Neural cell (in vitro differentiated cells): Measurements from ENCODE around the gene TRPM6. TPM values are rescaled to one million over a fixed set of nuclear protein-coding genes. Genes with fewer than 3 reads are reported as not detected.

ENCODE experiments used
- H2AFZ ChIP-seq: fragments of 200-600, 300-800 bp; sonication (generic), shearing (Covaris generic); 2 replicates; pipeline ENCODE4 v1.6.0; 2014; ENCODE audit warnings: low read depth, mild to moderate bottlenecking, antibody characterized with exemption, low read length, moderate library complexity
- H3F3A ChIP-seq: fragments of 200-600 bp; shearing (Covaris generic); 2 replicates; pipeline ENCODE4 v1.6.1; 2016; ENCODE audit warnings: mild to moderate bottlenecking, moderate library complexity, mixed read lengths, antibody characterized with exemption, low read length; ENCODE audit not compliant: insufficient read depth, poor library complexity, severe bottlenecking
- H3K27ac ChIP-seq: fragments of 200-600, 300-800 bp; sonication (generic), shearing (Covaris generic); 2 replicates; pipeline ENCODE4 v1.5.1; 2014; ENCODE audit warnings: mild to moderate bottlenecking, low read length, moderate library complexity
- H3K27me3 ChIP-seq: fragments of 300-800, 200-600 bp; sonication (generic), shearing (Covaris generic); 2 replicates; pipeline ENCODE4 v1.6.0; 2014; ENCODE audit warnings: mild to moderate bottlenecking, low read depth, low read length, moderate library complexity; ENCODE audit not compliant: insufficient read depth
- H3K36me3 ChIP-seq: fragments of 300-800, 200-600 bp; sonication (generic), shearing (Covaris generic); 2 replicates; pipeline ENCODE4 v1.5.1; 2014; ENCODE audit warnings: mild to moderate bottlenecking, antibody characterized with exemption, low read length, moderate library complexity; ENCODE audit not compliant: insufficient read depth
- H3K4me2 ChIP-seq: fragments of 300-800, 200-600 bp; sonication (generic), shearing (Covaris generic); 2 replicates; pipeline ENCODE4 v1.6.0; 2014; ENCODE audit warnings: mild to moderate bottlenecking, low read length
- H3K4me3 ChIP-seq: fragments of 300-800, 200-600 bp; sonication (generic), shearing (Covaris generic); 2 replicates; pipeline ENCODE4 v1.5.1; 2014; ENCODE audit warnings: mild to moderate bottlenecking, low read length, moderate library complexity
- H3K79me2 ChIP-seq: fragments of 200-600 bp; shearing (Covaris generic); replicated peaks from 2 replicates; pipeline ENCODE4 v1.6.0; 2014; ENCODE audit warnings: mild to moderate bottlenecking, low read length, moderate library complexity; ENCODE audit not compliant: insufficient read depth
- H3K9ac ChIP-seq: fragments of 300-800, 200-600 bp; sonication (generic), shearing (Covaris generic); 2 replicates; pipeline ENCODE4 v1.6.1; 2016; ENCODE audit warnings: mild to moderate bottlenecking, low read length, mixed read lengths
- H3K9me2 ChIP-seq: fragments of 200-600 bp; shearing (Covaris generic); 2 replicates; pipeline ENCODE4 v1.6.1; 2016; ENCODE audit warnings: mild to moderate bottlenecking, low read length, mixed read lengths; ENCODE audit not compliant: insufficient read depth
- H3K9me3 ChIP-seq: fragments of 200-600, 300-800 bp; sonication (generic), shearing (Covaris generic); 2 replicates; pipeline ENCODE4 v1.6.1; 2016; ENCODE audit warnings: mild to moderate bottlenecking, mixed run types, low read length, moderate library complexity, mixed read lengths
- H4K20me1 ChIP-seq: fragments of 200-600 bp; shearing (Covaris generic); 2 replicates; pipeline ENCODE4 v1.6.1; 2016; ENCODE audit warnings: mild to moderate bottlenecking, mixed run types; ENCODE audit not compliant: insufficient read depth
- CTCF ChIP-seq: fragments of 450-650 bp; IDR thresholded peaks from 2 replicates; pipeline ENCODE4 v1.5.1; 2014; ENCODE audit warnings: antibody characterized with exemption, mild to moderate bottlenecking, moderate library complexity; ENCODE audit not compliant: poor library complexity, severe bottlenecking
- EP300 ChIP-seq: fragments of 450-650 bp; conservative IDR thresholded peaks from 2 replicates; pipeline ENCODE4 v1.6.1; 2014; ENCODE audit warnings: antibody characterized with exemption, mild to moderate bottlenecking, moderate library complexity; ENCODE audit not compliant: poor library complexity, severe bottlenecking
- EZH2 ChIP-seq: fragments of 200-600, 300-800 bp; shearing (Covaris generic), sonication (generic); IDR thresholded peaks from 2 replicates; pipeline ENCODE4 v1.6.1; 2014; ENCODE audit warnings: antibody characterized with exemption, low read length, borderline replicate concordance, mild to moderate bottlenecking; ENCODE audit not compliant: insufficient read depth, poor library complexity, severe bottlenecking
- MXI1 ChIP-seq: fragments of 450-650 bp; conservative IDR thresholded peaks from 2 replicates; pipeline ENCODE4 v1.6.1; 2014; ENCODE audit warnings: antibody characterized with exemption, mild to moderate bottlenecking; ENCODE audit not compliant: poor library complexity, severe bottlenecking
- RAD21 ChIP-seq: fragments of 450-650 bp; conservative IDR thresholded peaks from 2 replicates; pipeline ENCODE4 v1.6.1; 2014; ENCODE audit warnings: antibody characterized with exemption, mild to moderate bottlenecking, moderate library complexity
- REST ChIP-seq: IDR thresholded peaks from 2 replicates; pipeline ENCODE4 v1.6.1; 2012; ENCODE audit warnings: borderline replicate concordance
- SMC3 ChIP-seq: fragments of 450-650 bp; conservative IDR thresholded peaks from 2 replicates; pipeline ENCODE4 v1.6.1; 2014; ENCODE audit warnings: antibody characterized with exemption, mild to moderate bottlenecking, moderate library complexity; ENCODE audit not compliant: poor library complexity
- TAF1 ChIP-seq: IDR thresholded peaks from 2 replicates; pipeline ENCODE4 v1.6.1; 2012; ENCODE audit warnings: low read depth
- polyA plus RNA-seq: library from polyadenylated mRNA; depleted of rRNA; stranded (reverse); fragments of >200 nt; gene quantifications from 2 replicates; pipeline ENCODE4 v1.2.3, GENCODE V29; 2014

The TRPM6 gene
- polyA plus RNA-seq, 1 donor from 2014 or later, result not detected

GRCh38 chr9:74800226-74800625 lies 87.5 kb downstream of the TRPM6 start:
- H3K9me2 ChIP-seq, result no peaks in the 10 kb centered on the region
- H3K27ac ChIP-seq, result no peak overlapping the region
- H3K79me2 ChIP-seq, result no peaks in the 10 kb centered on the region
- TF ChIP-seq EZH2 (no peak), RAD21 (no peak), REST (no peak), EP300 (no peak), MXI1 (no peak), CTCF (no peak), TAF1 (no peak)
- no peaks in the 10 kb centered on the region for H3K9me3 ChIP-seq
- no peak overlapping the region for H3K9ac ChIP-seq
- H3F3A ChIP-seq, result no peaks in the 10 kb centered on the region
- no peaks in the 10 kb centered on the region for H3K36me3 ChIP-seq
- H3K4me2 ChIP-seq, result no peak overlapping the region
- H4K20me1 ChIP-seq, result no peaks in the 10 kb centered on the region
- no peak overlapping the region for H3K4me3 ChIP-seq
- no peak overlapping the region for H2AFZ ChIP-seq
- no peaks in the 10 kb centered on the region for H3K27me3 ChIP-seq

- Histone ChIP-seq H3K79me2 (no peaks in the 10 kb centered on the region), H3K36me3 (no peaks in the 10 kb centered on the region), H3K27me3 (no peaks in the 10 kb centered on the region), H2AFZ (no peak overlapping the region), H3K9me2 (no peaks in the 10 kb centered on the region), H3F3A (no peaks in the 10 kb centered on the region), H3K4me2 (no peak overlapping the region), H3K4me3 (no peak overlapping the region), H4K20me1 (no peaks in the 10 kb centered on the region), H3K9ac (no peak overlapping the region), H3K27ac (no peak overlapping the region), H3K9me3 (no peaks in the 10 kb centered on the region)
- TF ChIP-seq SMC3 (no peak), CTCF (no peak), TAF1 (no peak)
These were observed 91.9 kb downstream of the TRPM6 start for GRCh38 chr9:74795803-74796202.
